Measurements from ENCODE around the gene DGCR8.

DNA sequence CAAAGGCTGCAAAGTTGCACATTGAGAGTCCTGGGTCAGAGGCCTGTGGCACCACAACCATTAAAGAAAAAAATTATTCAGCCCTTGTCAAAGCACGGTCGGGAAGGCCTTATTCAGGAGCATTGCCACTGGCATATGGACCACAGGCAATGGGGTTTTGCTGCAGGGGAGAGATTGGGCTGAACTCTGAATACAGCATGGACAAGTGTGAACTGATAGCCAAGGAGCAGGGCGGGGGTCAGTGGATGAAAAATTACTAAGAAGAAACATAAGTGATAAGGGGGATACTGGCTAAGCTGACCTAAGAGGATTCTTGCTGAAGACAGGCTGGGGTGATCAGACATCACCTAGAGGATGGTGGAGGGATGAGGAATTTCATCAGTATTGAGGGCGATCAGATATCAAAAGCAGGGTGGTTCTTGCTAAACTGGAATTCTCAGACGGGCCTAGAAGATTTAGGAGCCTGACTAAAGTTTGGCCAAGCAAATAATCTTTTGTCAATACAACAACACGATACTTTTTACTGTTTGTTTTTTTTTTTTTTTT lies 3.3 kb upstream of the DGCR8 start:
- no peak for TF ChIP-seq EZH2phosphoT487 (IDR thresholded peaks at IDR 0.05; ENCODE audit: insufficient read depth, low read depth)
- TF ChIP-seq EZH2 (IDR thresholded peaks at IDR 0.05; ENCODE audit: insufficient read depth, poor library complexity, severe bottlenecking), result no peak

Data from GM23248 (cell line).